ENCODE measurements around the gene UTS2R. TPM values are rescaled to one million over a fixed set of nuclear protein-coding genes. Genes with fewer than 3 reads are reported as not detected.

UTS2R gene
- total and polyA plus RNA-seq, 3 experiments from 2014 or later = not detected

DNA sequence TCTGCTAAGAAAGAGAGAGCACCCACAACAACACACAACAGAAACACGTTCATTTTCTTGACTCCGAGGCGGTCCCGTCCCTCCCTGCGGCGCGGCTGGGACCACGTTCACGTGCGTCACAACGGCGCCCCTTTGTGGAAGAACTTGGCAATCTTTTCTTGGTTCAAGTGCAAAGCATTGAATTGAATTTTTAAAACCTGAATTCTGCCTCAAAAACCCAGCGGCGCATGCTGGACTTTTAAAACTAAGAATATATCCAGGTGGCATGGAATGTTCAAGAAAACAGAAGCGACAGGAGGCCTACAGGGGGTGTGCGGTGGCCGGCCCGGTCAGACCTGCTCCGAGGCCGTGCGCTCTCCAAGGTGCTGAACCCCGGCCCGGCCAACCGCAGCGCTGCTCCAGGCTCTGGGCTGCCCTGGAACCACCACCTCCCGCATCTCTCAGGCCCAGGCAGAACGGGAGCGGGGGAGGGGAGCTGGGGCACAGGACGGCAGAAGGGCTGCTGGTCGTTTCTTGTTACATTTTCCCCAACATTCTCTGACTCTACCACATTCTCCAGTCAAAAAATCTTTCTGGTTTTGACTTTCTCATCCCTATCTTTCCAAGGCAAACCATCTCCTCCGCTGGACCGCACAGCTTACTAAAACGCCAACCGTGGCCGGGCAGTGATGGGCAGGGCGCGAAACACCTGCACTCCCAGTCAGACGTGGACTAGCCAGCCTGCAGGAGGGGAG, 43.1 kb downstream of the UTS2R start:
- Histone ChIP-seq H3K9me3 (ENCODE audit: low read length) (no peaks in the 10 kb centered on the region), H3K36me3 (ENCODE audit: insufficient read depth, low read length) (no peaks in the 10 kb centered on the region), H3K4me1 (ENCODE audit: insufficient read depth, low read length) (peaks cover 25% of the 10 kb centered on the region), H3K27ac (ENCODE audit: low read depth, low read length) (no peak overlapping the region), H3K4me3 (ENCODE audit: low read length) (no peak overlapping the region), H3K27me3 (ENCODE audit: insufficient read depth, low read length, poor library complexity, severe bottlenecking) (no peaks in the 10 kb centered on the region)
- POLR2A ChIA-PET = no interaction called here
- Mint-ChIP-seq H3K36me3 (peaks cover 0 to 16% (median 2%) of the 10 kb centered on the region in 3 donors), H3K27me3 (no peaks in the 10 kb centered on the region), H3K9me3 (no peaks in the 10 kb centered on the region), H3K27ac (no peak overlapping the region), H3K4me3 (peak overlapping the region in 1 of 7 donors; percentile 24), H3K4me1 (peaks cover 19 to 29% (median 19%) of the 10 kb centered on the region in 3 donors)
- CTCF ChIA-PET = interaction anchor here (0.9 to 1.9 kb wide), 4 partner anchors 62 to 117 kb away, joined by 3 to 5 read pairs (median 4); no protein-coding TSS in a partner anchor
- peak; percentile 47 to 75 (median 61) for DNase-seq

DNA sequence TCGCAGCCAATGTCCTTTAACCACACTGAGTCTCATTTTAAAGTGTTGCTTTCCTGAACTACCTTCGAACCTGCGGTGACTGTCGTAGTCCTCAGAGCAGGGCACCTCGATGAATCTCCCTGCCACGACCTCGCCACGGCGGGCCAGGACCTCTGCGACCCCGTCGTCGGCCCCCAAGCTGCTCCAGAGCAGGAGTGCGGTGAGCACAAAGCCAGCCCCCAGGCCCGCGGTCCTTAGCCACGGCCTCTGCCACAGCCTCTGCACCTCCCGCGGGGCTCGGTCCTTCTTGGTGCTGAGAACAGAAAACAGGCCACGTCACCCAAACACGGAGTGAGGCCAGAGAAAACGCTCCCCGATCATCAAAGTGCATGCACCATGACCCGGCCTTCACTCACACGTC, 43.8 kb downstream of the UTS2R start:
- Mint-ChIP-seq H3K9me3 (no peaks in the 10 kb centered on the region), H3K36me3 (peaks cover 0 to 22% (median 5%) of the 10 kb centered on the region in 3 donors), H3K4me3 (no peak overlapping the region), H3K27ac (no peak overlapping the region), H3K4me1 (peaks cover 24 to 35% (median 24%) of the 10 kb centered on the region in 3 donors), H3K27me3 (no peaks in the 10 kb centered on the region)
- Histone ChIP-seq H3K4me3 (ENCODE audit: low read length) (no peak overlapping the region), H3K27ac (ENCODE audit: low read depth, low read length) (no peak overlapping the region), H3K36me3 (ENCODE audit: insufficient read depth, low read length) (peaks cover 3% of the 10 kb centered on the region), H3K4me1 (ENCODE audit: insufficient read depth, low read length) (peaks cover 31% of the 10 kb centered on the region), H3K9me3 (ENCODE audit: low read length) (no peaks in the 10 kb centered on the region), H3K27me3 (ENCODE audit: insufficient read depth, low read length, poor library complexity, severe bottlenecking) (no peaks in the 10 kb centered on the region)
- ChIA-PET CTCF (interaction anchor here (1.5 kb wide), 1 partner anchor 64 kb away, joined by 5 read pairs; no protein-coding TSS in a partner anchor), POLR2A (no interaction called here)
- DNase-seq = no peak

DNA sequence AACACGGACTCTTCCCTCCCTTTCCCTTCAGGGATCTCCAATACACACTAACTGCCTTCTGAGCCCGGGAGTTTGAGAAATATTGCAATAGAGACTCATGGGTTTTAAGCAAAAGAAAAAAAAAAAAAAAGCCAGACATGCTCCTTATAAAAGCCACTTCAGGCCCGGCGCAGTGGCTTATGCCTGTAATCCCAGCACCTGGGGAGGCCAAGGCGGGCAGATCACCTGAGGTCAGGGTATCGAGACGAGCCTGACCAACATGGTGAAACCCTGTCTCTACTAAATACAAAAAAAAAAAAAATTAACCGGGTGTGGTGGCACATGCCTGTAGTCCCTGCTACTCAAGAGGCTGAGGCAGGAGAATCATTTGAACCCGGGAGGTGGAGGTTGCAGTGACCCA, 44.2 kb downstream of the UTS2R start:
- no peak for DNase-seq
- Histone ChIP-seq H3K4me1 (ENCODE audit: insufficient read depth, low read length) (peaks cover 31% of the 10 kb centered on the region), H3K4me3 (ENCODE audit: low read length) (no peak overlapping the region), H3K36me3 (ENCODE audit: insufficient read depth, low read length) (peaks cover 7% of the 10 kb centered on the region), H3K9me3 (ENCODE audit: low read length) (no peaks in the 10 kb centered on the region), H3K27ac (ENCODE audit: low read depth, low read length) (no peak overlapping the region), H3K27me3 (ENCODE audit: insufficient read depth, low read length, poor library complexity, severe bottlenecking) (no peaks in the 10 kb centered on the region)
- Mint-ChIP-seq H3K4me1 (peaks cover 24 to 35% (median 25%) of the 10 kb centered on the region in 3 donors), H3K27me3 (no peaks in the 10 kb centered on the region), H3K9me3 (no peaks in the 10 kb centered on the region), H3K36me3 (peaks cover 0 to 23% (median 5%) of the 10 kb centered on the region in 3 donors), H3K27ac (no peak overlapping the region), H3K4me3 (no peak overlapping the region)
- ChIA-PET POLR2A (no interaction called here), CTCF (no interaction called here)

DNA sequence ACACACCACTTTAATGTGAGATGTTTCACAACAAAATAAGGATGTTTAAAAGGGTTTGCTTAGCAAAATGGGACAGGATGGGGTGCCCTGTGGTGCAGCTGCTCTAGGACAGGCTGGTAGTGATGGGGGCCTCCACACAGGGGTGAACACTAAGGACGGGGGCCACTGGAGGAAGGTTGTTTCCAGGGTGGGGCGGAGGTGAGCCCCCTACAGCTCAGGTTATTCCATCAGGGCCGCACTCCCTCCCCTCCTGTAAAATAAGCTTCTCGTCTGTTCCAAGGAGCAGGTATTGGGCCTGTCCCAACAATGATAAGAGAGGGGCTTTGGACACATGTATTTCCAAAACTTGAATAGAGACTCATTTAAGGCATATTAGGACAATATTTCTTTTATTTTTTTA, 44.7 kb downstream of the UTS2R start:
- Histone ChIP-seq H3K36me3 (ENCODE audit: insufficient read depth, low read length) (peaks cover 12% of the 10 kb centered on the region), H3K9me3 (ENCODE audit: low read length) (no peaks in the 10 kb centered on the region), H3K4me3 (ENCODE audit: low read length) (no peak overlapping the region), H3K27ac (ENCODE audit: low read depth, low read length) (no peak overlapping the region), H3K4me1 (ENCODE audit: insufficient read depth, low read length) (peaks cover 31% of the 10 kb centered on the region), H3K27me3 (ENCODE audit: insufficient read depth, low read length, poor library complexity, severe bottlenecking) (no peaks in the 10 kb centered on the region)
- no peaks in the 10 kb centered on the region for H3K27me3 Mint-ChIP-seq
- peaks cover 0 to 27% (median 7%) of the 10 kb centered on the region in 3 donors for H3K36me3 Mint-ChIP-seq
- no peaks in the 10 kb centered on the region for H3K9me3 Mint-ChIP-seq
- ChIA-PET CTCF (no interaction called here), POLR2A (no interaction called here)
- no peak overlapping the region for H3K27ac Mint-ChIP-seq
- H3K4me1 Mint-ChIP-seq = peaks cover 26 to 35% (median 29%) of the 10 kb centered on the region in 3 donors
- DNase-seq = peak in 1 of 5 donors; percentile 5
- peak overlapping the region in 2 of 7 donors; percentile 24 to 32 for H3K4me3 Mint-ChIP-seq

DNA sequence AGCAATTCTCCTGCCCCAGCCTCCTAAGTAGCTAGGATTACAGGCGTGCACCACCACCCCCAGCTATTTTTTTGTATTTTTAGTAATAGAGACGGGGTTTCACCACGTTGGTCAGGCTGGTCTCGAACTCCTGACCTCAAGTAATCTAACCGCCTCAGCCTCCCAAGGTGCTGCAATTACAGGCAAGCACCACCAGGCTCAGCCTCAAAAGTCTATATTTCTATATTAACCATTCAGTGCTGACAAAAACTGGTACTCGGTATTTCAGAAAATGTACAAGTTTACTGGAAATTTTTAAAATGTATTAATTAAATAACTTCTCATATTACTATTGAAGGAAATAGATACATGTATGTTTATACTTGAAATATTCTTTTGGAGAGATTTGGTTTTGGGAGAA, 45.2 kb downstream of the UTS2R start:
- H3K36me3 Mint-ChIP-seq = peaks cover 0 to 28% (median 7%) of the 10 kb centered on the region in 3 donors
- Histone ChIP-seq H3K9me3 (ENCODE audit: low read length) (no peaks in the 10 kb centered on the region), H3K36me3 (ENCODE audit: insufficient read depth, low read length) (peaks cover 12% of the 10 kb centered on the region), H3K4me3 (ENCODE audit: low read length) (no peak overlapping the region), H3K4me1 (ENCODE audit: insufficient read depth, low read length) (peaks cover 31% of the 10 kb centered on the region), H3K27ac (ENCODE audit: low read depth, low read length) (no peak overlapping the region), H3K27me3 (ENCODE audit: insufficient read depth, low read length, poor library complexity, severe bottlenecking) (no peaks in the 10 kb centered on the region)
- H3K9me3 Mint-ChIP-seq = no peaks in the 10 kb centered on the region
- CTCF ChIA-PET = no interaction called here
- POLR2A ChIA-PET = no interaction called here
- peak in 1 of 5 donors; percentile 39 for DNase-seq
- H3K4me3 Mint-ChIP-seq = peak overlapping the region in 3 of 7 donors; percentile 6 to 23 (median 13)
- no peaks in the 10 kb centered on the region for H3K27me3 Mint-ChIP-seq
- no peak overlapping the region for H3K27ac Mint-ChIP-seq
- H3K4me1 Mint-ChIP-seq = peaks cover 26 to 35% (median 29%) of the 10 kb centered on the region in 3 donors

DNA sequence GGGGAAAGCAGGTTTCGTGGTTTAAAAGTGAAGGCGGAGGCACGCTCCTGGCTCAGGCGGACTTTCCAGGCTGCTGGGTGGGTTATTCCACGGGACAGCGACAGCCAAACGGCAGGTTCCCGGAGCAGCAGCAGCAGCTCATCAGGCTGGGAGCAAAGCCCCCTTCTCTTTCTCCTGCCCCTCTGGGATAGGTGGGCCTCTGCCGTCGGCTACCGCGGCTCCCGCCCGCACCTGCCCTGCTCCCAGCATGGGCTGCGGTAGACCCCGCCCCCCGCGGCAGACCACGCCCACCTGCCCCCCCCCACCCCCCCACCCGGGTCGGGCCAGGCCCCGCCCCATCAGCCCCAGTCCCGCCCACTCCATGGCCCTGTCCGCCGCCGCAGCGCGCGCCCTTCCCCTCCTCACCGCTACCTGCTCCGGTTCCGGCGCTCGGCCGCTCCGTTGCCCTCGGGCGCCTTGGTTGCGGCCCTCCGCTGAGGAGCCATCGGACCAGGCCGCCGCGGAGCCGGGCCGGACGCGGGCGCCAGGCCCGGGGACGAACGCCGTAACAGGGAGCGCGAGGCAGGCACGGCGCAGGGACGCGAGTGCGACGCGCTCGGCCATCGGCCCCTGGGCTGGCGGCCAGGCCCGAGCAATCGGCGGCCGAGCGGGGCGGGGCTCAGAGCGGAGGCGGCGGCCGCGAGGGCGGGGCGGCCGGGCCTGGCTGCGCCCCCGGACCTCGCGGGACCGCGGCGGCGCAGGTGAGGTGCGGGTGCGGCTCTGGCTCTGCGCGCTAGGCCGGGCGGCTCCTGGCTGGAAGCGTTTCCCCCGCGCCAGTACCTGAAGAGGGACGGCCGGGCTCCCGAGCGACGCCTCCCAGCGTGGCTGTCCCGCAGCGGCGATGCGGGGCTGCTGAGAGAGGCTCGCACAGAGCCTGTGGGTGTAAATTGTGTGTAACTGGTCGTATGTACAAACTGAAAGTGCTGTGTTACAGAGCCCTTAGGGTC, 46.7 kb downstream of the UTS2R start, which contains the start of the genes HEXD and OGFOD3:
Gene HEXD, plus strand, starts transcription at position 347 of the 986 bp plus-strand sequence. CDS start 1,453 bp downstream, outside the sequence.
Gene OGFOD3, minus strand, starts transcription at position 586 of the 986 bp plus-strand sequence. Its CDS starts 101 bp downstream, at position 485.
- CTCF ChIA-PET = interaction anchor here (0.8 to 1.6 kb wide), 6 partner anchors 7 to 310 kb away, joined by 3 to 5 read pairs (median 3); no protein-coding TSS in a partner anchor
- Mint-ChIP-seq H3K36me3 (peaks cover 4 to 31% (median 11%) of the 10 kb centered on the region in 3 donors), H3K4me3 (peak within 1 kb of the TSS; percentile 82 to 93 (median 86))

DNA sequence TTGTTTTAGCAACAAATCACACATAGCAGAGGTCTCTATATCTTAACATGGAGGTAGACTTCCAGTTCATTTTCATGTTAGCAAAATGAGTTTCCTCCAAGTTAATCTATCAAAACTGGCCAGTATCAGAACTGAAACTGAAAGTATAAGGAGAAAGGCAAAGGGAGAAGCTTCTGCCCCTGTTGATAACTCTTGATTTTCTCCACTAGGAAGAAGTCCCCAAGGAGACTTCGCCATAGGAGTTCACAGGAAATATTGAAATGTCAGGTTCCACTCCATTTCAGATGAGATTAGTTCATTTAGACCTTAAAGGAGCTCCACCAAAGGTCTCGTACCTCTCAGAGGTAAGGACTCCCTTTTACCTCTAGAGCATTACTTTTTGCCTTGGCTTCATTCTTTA, 48.0 kb downstream of the UTS2R start:
- H3K36me3 ChIP-seq (ENCODE audit: insufficient read depth, low read length) = peaks cover 12% of the 10 kb centered on the region
- peak in 1 of 5 donors; percentile 20 for DNase-seq
- H3K4me1 ChIP-seq (ENCODE audit: insufficient read depth, low read length) = peaks cover 28% of the 10 kb centered on the region
- Mint-ChIP-seq H3K9me3 (no peaks in the 10 kb centered on the region), H3K36me3 (peaks cover 4 to 29% (median 8%) of the 10 kb centered on the region in 3 donors), H3K4me1 (peaks cover 26 to 34% (median 27%) of the 10 kb centered on the region in 3 donors), H3K27ac (peak overlapping the region; percentile 65 to 95 (median 85)), H3K27me3 (no peaks in the 10 kb centered on the region), H3K4me3 (peak overlapping the region; percentile 82 to 93 (median 86))
- H3K27ac ChIP-seq (ENCODE audit: low read depth, low read length) = peak overlapping the region; percentile 24
- POLR2A ChIA-PET = interaction anchor here (0.5 to 1.3 kb wide), 3 partner anchors 11 to 100 kb away, joined by 3 to 5 read pairs (median 4); partner anchors contain the start of genes FOXK2 and NARF
- CTCF ChIA-PET = interaction anchor here (0.6 to 1.6 kb wide), 6 partner anchors 9 to 311 kb away, joined by 3 to 5 read pairs (median 3); no protein-coding TSS in a partner anchor
- H3K9me3 ChIP-seq (ENCODE audit: low read length) = no peaks in the 10 kb centered on the region
- no peaks in the 10 kb centered on the region for H3K27me3 ChIP-seq (ENCODE audit: insufficient read depth, low read length, poor library complexity, severe bottlenecking)
- H3K4me3 ChIP-seq (ENCODE audit: low read length) = peak overlapping the region; percentile 86

More for the DNA sequence above, 46.7 kb downstream of the UTS2R start, which contains the start of the genes HEXD and OGFOD3:
- H3K9me3 ChIP-seq (ENCODE audit: low read length) = no peaks in the 10 kb centered on the region
- peak; percentile 81 to 94 (median 88) for DNase-seq
- H3K27ac ChIP-seq (ENCODE audit: low read depth, low read length) = peak within 1 kb of the TSS; percentile 24
- peaks cover 12% of the 10 kb centered on the region for H3K36me3 ChIP-seq (ENCODE audit: insufficient read depth, low read length)
- no peaks in the 10 kb centered on the region for H3K27me3 ChIP-seq (ENCODE audit: insufficient read depth, low read length, poor library complexity, severe bottlenecking)
- POLR2A ChIA-PET = interaction anchor here (1.3 kb wide), 1 partner anchor 40 kb away, joined by 5 read pairs; the partner anchor contains the start of gene NARF
- peak within 1 kb of the TSS; percentile 65 to 95 (median 88) for H3K27ac Mint-ChIP-seq
- no peaks in the 10 kb centered on the region for H3K27me3 Mint-ChIP-seq
- H3K4me3 ChIP-seq (ENCODE audit: low read length) = peak within 1 kb of the TSS; percentile 86
- peaks cover 28 to 35% (median 29%) of the 10 kb centered on the region in 3 donors for H3K4me1 Mint-ChIP-seq
- no peaks in the 10 kb centered on the region for H3K9me3 Mint-ChIP-seq
- peaks cover 31% of the 10 kb centered on the region for H3K4me1 ChIP-seq (ENCODE audit: insufficient read depth, low read length)
